PC-3 (cell line): ENCODE results near the gene ABCG5. TPM values are rescaled to one million over a fixed set of nuclear protein-coding genes. Genes with fewer than 3 reads are reported as not detected.

Source experiments
- ATAC-seq: fragments of 200-7000 bp; cut with Tn5 transposase; 2 replicates; pipeline ENCODE4 v1.9.1; 2020; ENCODE audit warnings: mild to moderate bottlenecking, moderate library complexity
- BruUV-seq: library from RNA; stranded (reverse); fragments of 400-500 nt; replicated peaks from 2 replicates; lab custom pipeline; 2021; lab: Mats Ljungman, UMichigan
- CTCF ChIA-PET: fragments of 300-600 bp; sonication (Branson Sonifier 250); formaldehyde crosslinking; loops from one replicate; lab custom pipeline; 2022; ENCODE audit warnings: antibody characterized with exemption; lab: Charles Lee
- POLR2A ChIA-PET: fragments of 300-600 bp; sonication (Branson Sonifier 250); formaldehyde crosslinking; loops from one replicate; lab custom pipeline; 2022; ENCODE audit warnings: antibody characterized with exemption; ENCODE audit not compliant: unreplicated experiment; lab: Charles Lee
- DNase-seq: peaks from one replicate; pipeline ENCODE4 v3.0.0-alpha.2; 2015
- H2AFZ ChIP-seq: fragments of 300-600 bp; sonication (generic); 2 replicates; pipeline ENCODE4 v1.6.0; 2016; ENCODE audit warnings: antibody characterized with exemption, low read length
- H3F3A ChIP-seq: fragments of 300-600 bp; sonication (generic); one replicate; pipeline ENCODE4 v1.6.0; 2017; ENCODE audit warnings: antibody characterized with exemption, low read length, control low read depth, mild to moderate bottlenecking; ENCODE audit not compliant: unreplicated experiment
- H3K27ac ChIP-seq: fragments of 300-600 bp; sonication (generic); 2 replicates; pipeline ENCODE4 v1.5.1; 2016; ENCODE audit warnings: mild to moderate bottlenecking, low read length
- H3K27me3 ChIP-seq: fragments of 300-600 bp; sonication (generic); 2 replicates; pipeline ENCODE4 v1.6.1; 2016; ENCODE audit warnings: low read length, mixed read lengths
- H3K36me3 ChIP-seq: fragments of 300-600 bp; sonication (generic); 2 replicates; pipeline ENCODE4 v1.6.1; 2016; ENCODE audit warnings: low read depth, mixed run types, low read length, mixed read lengths
- H3K4me1 ChIP-seq: fragments of 300-600 bp; sonication (generic); 2 replicates; pipeline ENCODE4 v1.5.1; 2016; ENCODE audit warnings: low read length; ENCODE audit not compliant: insufficient read depth
- H3K4me2 ChIP-seq: fragments of 300-600 bp; sonication (generic); 2 replicates; pipeline ENCODE4 v1.6.0; 2016; ENCODE audit warnings: low read length
- H3K4me3 ChIP-seq: fragments of 300-600 bp; sonication (generic); 2 replicates; pipeline ENCODE4 v1.5.1; 2016; ENCODE audit warnings: mild to moderate bottlenecking, low read length, mixed read lengths
- H3K79me2 ChIP-seq: fragments of 300-600 bp; sonication (generic); 2 replicates; pipeline ENCODE4 v1.6.1; 2017; ENCODE audit warnings: low read length, mixed read lengths
- H3K9ac ChIP-seq: fragments of 300-600 bp; sonication (generic); 2 replicates; pipeline ENCODE4 v1.6.0; 2016; ENCODE audit warnings: mild to moderate bottlenecking, low read length
- H3K9me2 ChIP-seq: fragments of 300-600 bp; sonication (generic); replicated peaks from 2 replicates; pipeline ENCODE4 v1.6.1; 2016; ENCODE audit warnings: mixed run types, low read length, mixed read lengths
- H3K9me3 ChIP-seq: fragments of 300-600 bp; sonication (generic); 2 replicates; pipeline ENCODE4 v1.6.1; 2016; ENCODE audit warnings: low read length, mixed read lengths
- H4K20me1 ChIP-seq: fragments of 300-600 bp; sonication (generic); 2 replicates; pipeline ENCODE4 v1.6.1; 2016; ENCODE audit warnings: low read length, mixed read lengths
- CTCF ChIP-seq: fragments of 300-600 bp; sonication (generic); conservative IDR thresholded peaks from 2 replicates; pipeline ENCODE4 v1.5.1; 2017; ENCODE audit warnings: antibody characterized with exemption, low read depth, mild to moderate bottlenecking, low read length
- EZH2 ChIP-seq: fragments of 300-600 bp; sonication (generic); IDR thresholded peaks from one replicate; pipeline ENCODE4 v1.6.1; 2017; ENCODE audit warnings: antibody characterized with exemption, mild to moderate bottlenecking, low read length; ENCODE audit not compliant: unreplicated experiment
- EZH2phosphoT487 ChIP-seq: fragments of 300-600 bp; sonication (generic); IDR thresholded peaks from 2 replicates; pipeline ENCODE4 v1.6.1; 2018; ENCODE audit warnings: mild to moderate bottlenecking, antibody characterized with exemption, low read length, borderline replicate concordance
- intact Hi-C: fragments of 100-400 bp; cut with micrococcal nuclease; formaldehyde crosslinking; loops from 2 replicates; pipeline ENCODE4 v1.9.0; 2023
- total RNA-seq: library from RNA; depleted of rRNA; stranded (reverse); fragments of >200 nt; gene quantifications from 2 replicates; pipeline ENCODE4 v1.2.3, GENCODE V29; 2014

ABCG5 gene
- total RNA-seq, 1 experiment from 2014 or later, result not detected

GRCh38 chr2:43885132-43885632 is 46.5 kb upstream of the ABCG5 start:
- DNase-seq (no peak), ATAC-seq (no peak)
- ChIA-PET POLR2A (no interaction called here), CTCF (no interaction called here)
- BruUV-seq, result TSS peak; percentile 4
- no peaks in the 10 kb centered on the region for H3K9me2 ChIP-seq
- H3K79me2 ChIP-seq, result no peaks in the 10 kb centered on the region
- intact Hi-C loops, result no loop called here
- H3K9me3 ChIP-seq, result no peaks in the 10 kb centered on the region
- H2AFZ ChIP-seq, result no peak overlapping the region
- H4K20me1 ChIP-seq, result no peaks in the 10 kb centered on the region
- H3K4me2 ChIP-seq, result no peak overlapping the region
- H3K36me3 ChIP-seq, result peaks cover 32% of the 10 kb centered on the region
- TF ChIP-seq EZH2phosphoT487 (no peak), EZH2 (no peak), CTCF (no peak)
- no peak overlapping the region for H3K4me3 ChIP-seq
- H3K27ac ChIP-seq, result no peak overlapping the region
- no peaks in the 10 kb centered on the region for H3K27me3 ChIP-seq
- H3F3A ChIP-seq, result peaks cover 3% of the 10 kb centered on the region
- no peaks in the 10 kb centered on the region for H3K4me1 ChIP-seq
- H3K9ac ChIP-seq, result no peak overlapping the region

GRCh38 chr2:43884689-43885088 is 46.0 kb upstream of the ABCG5 start:
- DNase-seq (no peak), ATAC-seq (no peak)
- no peaks in the 10 kb centered on the region for H3K4me1 ChIP-seq
- no TSS peak for BruUV-seq
- H3K9me2 ChIP-seq, result no peaks in the 10 kb centered on the region
- no peaks in the 10 kb centered on the region for H3K9me3 ChIP-seq
- no peak overlapping the region for H3K9ac ChIP-seq
- no peak for TF ChIP-seq CTCF
- CTCF ChIA-PET, result no interaction called here
- intact Hi-C loops, result no loop called here
- no peaks in the 10 kb centered on the region for H3K79me2 ChIP-seq
- H3K27me3 ChIP-seq, result no peaks in the 10 kb centered on the region
- no peaks in the 10 kb centered on the region for H3F3A ChIP-seq
- H3K36me3 ChIP-seq, result peaks cover 27% of the 10 kb centered on the region
- no peak overlapping the region for H3K27ac ChIP-seq
- H3K4me2 ChIP-seq, result no peak overlapping the region
- H4K20me1 ChIP-seq, result no peaks in the 10 kb centered on the region
- POLR2A ChIA-PET, result no interaction called here
- H3K4me3 ChIP-seq, result no peak overlapping the region
- H2AFZ ChIP-seq, result no peak overlapping the region

GRCh38 chr2:43882312-43882711 is 43.7 kb upstream of the ABCG5 start:
- Histone ChIP-seq H3F3A (no peaks in the 10 kb centered on the region), H3K27ac (no peak overlapping the region), H3K9me2 (no peaks in the 10 kb centered on the region), H3K4me1 (no peaks in the 10 kb centered on the region), H3K4me3 (no peak overlapping the region), H3K9ac (no peak overlapping the region), H2AFZ (no peak overlapping the region), H3K4me2 (no peak overlapping the region), H3K9me3 (no peaks in the 10 kb centered on the region), H3K36me3 (peaks cover 7% of the 10 kb centered on the region; the same call in 1 of the 2 replicates), H3K79me2 (no peaks in the 10 kb centered on the region), H3K27me3 (no peaks in the 10 kb centered on the region), H4K20me1 (no peaks in the 10 kb centered on the region)
- no peak for ATAC-seq
- ChIA-PET CTCF (no interaction called here), POLR2A (no interaction called here)
- TF ChIP-seq EZH2phosphoT487 (no peak), EZH2 (no peak), CTCF (no peak)
- no TSS peak for BruUV-seq
- intact Hi-C loops, result no loop called here
- DNase-seq, result no peak
